Calu3 (cell line): ENCODE data around the gene CYTH1. TPM values are rescaled to one million over a fixed set of nuclear protein-coding genes. Genes with fewer than 3 reads are reported as not detected.

Experiments used
- BruUV-seq: library from RNA; stranded (reverse); fragments of 400-500 nt; replicated peaks from 2 replicates; lab custom pipeline; 2021; lab: Mats Ljungman, UMichigan
- CTCF ChIA-PET: fragments of 300-600 bp; sonication (Branson Sonifier 250); formaldehyde crosslinking; loops from one replicate; lab custom pipeline; 2022; ENCODE audit warnings: antibody characterized with exemption; lab: Charles Lee
- DNase-seq: peaks from one replicate; pipeline ENCODE4 v3.0.0; 2022
- H3K27ac Mint-ChIP-seq: one replicate; pipeline ENCODE4 v1.8.0; 2022; ENCODE audit warnings: mixed read lengths; ENCODE audit not compliant: unreplicated experiment
- H3K27me3 Mint-ChIP-seq: one replicate; pipeline ENCODE4 v1.8.0; 2022; ENCODE audit warnings: mixed read lengths; ENCODE audit not compliant: unreplicated experiment
- H3K36me3 Mint-ChIP-seq: one replicate; pipeline ENCODE4 v1.8.0; 2022; ENCODE audit warnings: mild to moderate bottlenecking, moderate library complexity, mixed read lengths; ENCODE audit not compliant: insufficient read depth, unreplicated experiment
- H3K4me1 Mint-ChIP-seq: one replicate; pipeline ENCODE4 v1.8.0; 2022; ENCODE audit warnings: mild to moderate bottlenecking, low read depth, mixed read lengths; ENCODE audit not compliant: unreplicated experiment
- H3K4me3 Mint-ChIP-seq: one replicate; pipeline ENCODE4 v1.8.0; 2022; ENCODE audit warnings: mild to moderate bottlenecking, low read depth, moderate library complexity, mixed read lengths; ENCODE audit not compliant: unreplicated experiment
- H3K9me3 Mint-ChIP-seq: one replicate; pipeline ENCODE4 v1.8.0; 2022; ENCODE audit warnings: low read depth, mixed read lengths; ENCODE audit not compliant: unreplicated experiment
- CTCF ChIP-seq: fragments of 200-600 bp; IDR thresholded peaks from one replicate; pipeline ENCODE4 v1.8.0; 2022; ENCODE audit warnings: antibody characterized with exemption; ENCODE audit not compliant: unreplicated experiment
- intact Hi-C: fragments of 100-400 bp; cut with micrococcal nuclease; formaldehyde crosslinking; loops from one replicate; pipeline ENCODE4 v1.10.0; 2022; ENCODE audit not compliant: unreplicated experiment
- total RNA-seq: library from RNA; stranded (reverse); gene quantifications from 2 replicates; pipeline ENCODE4 v1.2.3, GENCODE V29; 2022

CYTH1 gene
- total RNA-seq, 1 experiment from 2014 or later, result 40.5 TPM

DNA sequence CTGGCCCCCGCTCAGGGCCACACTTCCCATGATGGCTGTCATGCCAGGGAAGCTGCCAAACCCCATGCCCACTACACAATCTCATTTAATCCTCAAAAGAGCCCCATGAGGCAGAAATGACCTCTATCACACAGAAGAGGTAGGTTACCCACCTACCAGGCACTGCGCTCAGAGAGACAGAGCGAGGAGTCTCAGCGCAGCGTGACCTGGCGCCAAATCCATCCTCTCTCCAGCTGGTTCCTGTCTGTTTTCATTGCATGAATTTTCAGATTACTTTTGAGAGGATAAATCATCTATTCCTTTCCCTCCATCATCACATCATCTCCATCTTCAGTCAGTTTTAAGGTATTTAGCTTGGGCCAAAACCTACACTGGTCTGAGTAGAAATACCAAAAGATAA lies 103.4 kb downstream of the CYTH1 start:
- CTCF ChIA-PET, result no interaction called here
- H3K27ac Mint-ChIP-seq, result no peak overlapping the region
- no peak overlapping the region for H3K4me3 Mint-ChIP-seq

DNA sequence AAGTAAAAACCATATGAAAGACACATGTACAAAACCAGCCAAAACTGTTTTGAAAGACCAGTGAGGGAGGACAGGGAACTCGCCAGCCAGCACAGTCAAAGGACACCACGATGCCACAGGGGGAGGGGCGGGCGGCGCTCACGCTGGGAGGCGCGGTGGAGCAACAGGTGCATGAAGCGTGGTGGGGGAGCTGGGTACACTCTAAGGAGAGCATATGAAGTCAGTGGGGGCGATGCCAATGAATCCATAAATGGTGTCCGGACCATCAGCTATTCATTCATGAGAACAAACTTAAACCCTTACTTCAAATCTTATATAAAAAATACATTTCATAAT lies 103.9 kb downstream of the CYTH1 start:
- Mint-ChIP-seq H3K9me3 (no peaks in the 10 kb centered on the region), H3K4me1 (peaks cover 16% of the 10 kb centered on the region), H3K27me3 (no peaks in the 10 kb centered on the region), H3K36me3 (peaks cover 38% of the 10 kb centered on the region), H3K27ac (no peak overlapping the region), H3K4me3 (no peak overlapping the region)
- TF ChIP-seq CTCF, result no peak
- CTCF ChIA-PET, result no interaction called here
- no TSS peak for BruUV-seq
- intact Hi-C loops, result no loop called here
- no peak for DNase-seq

More for the DNA sequence above, 103.4 kb downstream of the CYTH1 start:
- BruUV-seq, result no TSS peak
- H3K4me1 Mint-ChIP-seq, result peaks cover 16% of the 10 kb centered on the region
- TF ChIP-seq CTCF, result no peak
- no peaks in the 10 kb centered on the region for H3K27me3 Mint-ChIP-seq
- H3K9me3 Mint-ChIP-seq, result no peaks in the 10 kb centered on the region
- H3K36me3 Mint-ChIP-seq, result peaks cover 34% of the 10 kb centered on the region
- no peak for DNase-seq
- intact Hi-C loops, result no loop called here

GRCh38 chr17:78677303-78678221 lies 104.5 kb downstream of the CYTH1 start:
- Mint-ChIP-seq H3K36me3 (peaks cover 35% of the 10 kb centered on the region), H3K4me3 (no peak overlapping the region), H3K27ac (no peak overlapping the region), H3K4me1 (peaks cover 19% of the 10 kb centered on the region), H3K27me3 (no peaks in the 10 kb centered on the region), H3K9me3 (no peaks in the 10 kb centered on the region)
- intact Hi-C loops, result no loop called here
- no TSS peak for BruUV-seq
- CTCF ChIA-PET, result no interaction called here
- no peak for DNase-seq
- TF ChIP-seq CTCF, result no peak

DNA sequence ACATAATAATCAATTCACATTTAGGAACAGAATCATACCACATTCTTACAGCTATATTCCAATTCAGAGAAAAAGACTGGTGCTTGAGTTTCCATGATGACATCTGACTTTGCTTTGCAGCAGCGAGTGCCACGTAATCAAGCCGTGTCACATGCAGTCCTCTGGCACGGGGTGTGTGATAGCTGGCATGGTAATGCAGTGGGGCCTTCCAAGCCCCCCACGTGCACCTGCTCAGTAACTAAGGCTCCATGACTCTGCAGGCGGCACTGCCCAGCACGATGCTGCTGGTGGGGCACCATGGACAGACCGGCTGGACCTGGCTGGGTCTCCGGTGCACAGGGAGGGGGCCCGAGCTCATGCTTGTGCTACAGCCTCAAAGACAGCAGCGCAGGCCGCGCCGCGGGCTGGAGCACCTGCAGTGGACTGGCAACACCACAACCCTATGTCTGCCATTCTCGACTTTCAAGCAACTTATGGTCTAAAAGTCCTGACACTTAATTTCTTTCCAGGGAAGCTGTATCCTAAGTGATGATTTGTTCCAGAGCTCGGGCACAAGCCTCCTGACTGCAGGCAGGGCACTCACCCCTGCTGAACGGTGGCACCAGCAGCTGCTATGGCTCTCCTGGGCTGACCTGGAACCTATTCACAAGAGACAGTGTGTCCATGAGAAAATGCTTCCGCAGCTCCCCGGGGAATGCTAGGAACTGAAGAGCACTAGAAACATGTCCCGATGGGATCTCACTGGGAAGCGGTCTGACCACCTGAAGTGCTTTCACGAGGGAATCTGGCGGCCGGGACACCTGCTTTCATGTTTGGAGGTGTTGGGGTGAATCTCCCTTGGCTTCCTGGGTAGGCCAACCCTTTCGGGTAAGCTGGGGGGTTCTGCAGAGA lies 105.4 kb downstream of the CYTH1 start:
- no peak overlapping the region for H3K27ac Mint-ChIP-seq
- intact Hi-C loops, result no loop called here
- CTCF ChIA-PET, result no interaction called here
- H3K27me3 Mint-ChIP-seq, result no peaks in the 10 kb centered on the region
- no peaks in the 10 kb centered on the region for H3K9me3 Mint-ChIP-seq
- BruUV-seq, result no TSS peak
- DNase-seq, result no peak
- peaks cover 38% of the 10 kb centered on the region for H3K36me3 Mint-ChIP-seq
- H3K4me3 Mint-ChIP-seq, result no peak overlapping the region
- peaks cover 17% of the 10 kb centered on the region for H3K4me1 Mint-ChIP-seq
- no peak for TF ChIP-seq CTCF
